Right renal cortex interstitium (tissue), 3 donors: ENCODE data around the gene FSTL3. TPM values are rescaled to one million over a fixed set of nuclear protein-coding genes. Genes with fewer than 3 reads are reported as not detected.
"Not testable (repeated sequence)": the region's sequence is repeated elsewhere in the genome, so short reads cannot be mapped to it uniquely, and the experiment has no call there.

Experiments used
- DNase-seq, 3 donors: peaks; one replicate each; pipeline ENCODE4 v3.0.0-alpha.2; 2013; ENCODE audit warnings: low read depth in 3 of 3, low spot score in 2 of 3
- polyA plus RNA-seq, 3 donors: library from polyadenylated mRNA; unstranded; fragments of 120-200 nt; gene quantifications; one replicate each; pipeline ENCODE4 v1.2.1, GENCODE V29; 2013; ENCODE audit not compliant: insufficient read length in 3 of 3

The FSTL3 gene
- polyA plus RNA-seq, 3 donors: 15.1 to 16.2 (median 16.2) TPM

GRCh38 chr19:660793-661426 is 15.3 kb upstream of the FSTL3 start:
- DNase-seq: no peak

GRCh38 chr19:661427-662196 is 14.6 kb upstream of the FSTL3 start:
- no peak for DNase-seq

GRCh38 chr19:662207-662961 is 13.8 kb upstream of the FSTL3 start:
- no peak for DNase-seq

GRCh38 chr19:662962-663681 is 13.1 kb upstream of the FSTL3 start, which contains the start of gene RNF126:
Gene RNF126 (minus strand): TSS chr19:663214. CDS start chr19:663121, 93 bp downstream.
- peak in 2 of 3 donors; percentile 72 to 73 for DNase-seq

GRCh38 chr19:663682-664117 is 12.5 kb upstream of the FSTL3 start:
- no peak for DNase-seq

GRCh38 chr19:664913-665443 is 11.2 kb upstream of the FSTL3 start:
- DNase-seq: peak in 1 of 3 donors; percentile 48

GRCh38 chr19:666985-667573 is 9.1 kb upstream of the FSTL3 start:
- not testable (repeated sequence) for DNase-seq

GRCh38 chr19:668675-669434 is 7.3 kb upstream of the FSTL3 start:
- not testable (repeated sequence) for DNase-seq

- no peak for DNase-seq
Observed at GRCh38 chr19:670609-671075, 5.5 kb upstream of the FSTL3 start.

- no peak for DNase-seq
Observed at GRCh38 chr19:674282-675151, 1.7 kb upstream of the FSTL3 start.

- no peak for DNase-seq
Observed at GRCh38 chr19:676007-676338, 219 bp upstream of the FSTL3 start.

- DNase-seq: no peak
Observed at GRCh38 chr19:677201-677600, 1.0 kb downstream of the FSTL3 start.

GRCh38 chr19:677601-678436 is 1.6 kb downstream of the FSTL3 start:
- no peak for DNase-seq

- no peak for DNase-seq
Observed at GRCh38 chr19:678791-679388, 2.7 kb downstream of the FSTL3 start.

GRCh38 chr19:679418-680286 is 3.5 kb downstream of the FSTL3 start:
- DNase-seq: no peak
